Right atrium auricular region (tissue), 2 donors: ENCODE results near the gene SPC25. TPM values are rescaled to one million over a fixed set of nuclear protein-coding genes. Genes with fewer than 3 reads are reported as not detected.

Source experiments
- DNase-seq: peaks from one replicate; pipeline ENCODE4 v3.0.0-alpha.2; 2019; ENCODE audit warnings: low spot score
- H3K27ac ChIP-seq, 2 donors: fragments of 200-600 bp; sonication (generic); 1 replicate in 1 of 2; 2 replicates in 1 of 2; pipeline ENCODE4 v1.5.1; 2016 to 2019
- H3K27me3 ChIP-seq, 2 donors: fragments of 200-600 bp; sonication (generic); one replicate each; pipeline versions ENCODE4 v1.5.1 to v1.6.0; 2017 to 2019
- H3K36me3 ChIP-seq: fragments of 200-600 bp; sonication (generic); one replicate; pipeline ENCODE4 v1.5.1; 2016
- H3K4me1 ChIP-seq, 2 donors: fragments of 200-600 bp; sonication (generic); one replicate each; pipeline versions ENCODE4 v1.5.1 to v1.6.0; 2017 to 2019
- H3K4me3 ChIP-seq, 2 donors: fragments of 200-600 bp; sonication (generic); 1 replicate in 1 of 2; 2 replicates in 1 of 2; pipeline ENCODE4 v1.5.1; 2017 to 2019; ENCODE audit warnings: mild to moderate bottlenecking in 1 of 2, moderate library complexity in 1 of 2
- H3K9me3 ChIP-seq, 2 donors: fragments of 200-600 bp; sonication (generic); one replicate each; pipeline ENCODE4 v1.5.1; 2019
- total RNA-seq, 2 donors: library from RNA; depleted of rRNA; stranded (reverse); fragments of >200 nt; gene quantifications; one replicate each; pipeline ENCODE4 v1.1.0, GENCODE V29; 2016
- TF ChIP-seq, protein P1 (sequence below), 2 donors: fragments of 200-600 bp; sonication (generic); IDR thresholded peaks; one replicate each; pipeline ENCODE4 v1.5.1; 2019; ENCODE audit warnings: antibody characterized with exemption in 2 of 2

The SPC25 gene
- total RNA-seq, 2 donors from 2014 or later = 1.9 TPM; not detected in 1

DNA sequence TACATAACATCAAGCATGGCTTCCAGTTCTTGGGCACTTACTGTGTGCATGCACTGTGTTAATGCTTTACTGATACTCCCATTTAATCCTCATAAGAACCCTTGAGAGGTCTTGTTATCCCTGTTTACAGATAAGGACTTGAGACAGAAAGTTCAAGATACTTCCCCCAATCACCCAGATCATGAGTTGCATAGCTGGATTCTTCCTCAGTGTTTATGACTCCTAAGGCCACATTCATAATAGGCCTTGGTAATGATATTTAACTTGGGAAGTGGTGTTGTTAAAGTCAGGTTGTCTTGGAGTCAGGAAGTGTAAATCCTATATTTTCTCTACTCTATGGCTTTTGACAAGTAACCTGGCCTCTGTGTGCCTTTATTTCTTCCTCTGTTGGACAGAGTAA lies 65.1 kb downstream of the SPC25 start:
- Histone ChIP-seq H3K9me3 (no peaks in the 10 kb centered on the region), H3K36me3 (peaks cover 2% of the 10 kb centered on the region), H3K4me3 (no peak overlapping the region), H3K4me1 (peaks cover 0 to 2% of the 10 kb centered on the region in 2 donors), H3K27me3 (no peaks in the 10 kb centered on the region), H3K27ac (no peak overlapping the region)
- TF ChIP-seq, protein P1, sequence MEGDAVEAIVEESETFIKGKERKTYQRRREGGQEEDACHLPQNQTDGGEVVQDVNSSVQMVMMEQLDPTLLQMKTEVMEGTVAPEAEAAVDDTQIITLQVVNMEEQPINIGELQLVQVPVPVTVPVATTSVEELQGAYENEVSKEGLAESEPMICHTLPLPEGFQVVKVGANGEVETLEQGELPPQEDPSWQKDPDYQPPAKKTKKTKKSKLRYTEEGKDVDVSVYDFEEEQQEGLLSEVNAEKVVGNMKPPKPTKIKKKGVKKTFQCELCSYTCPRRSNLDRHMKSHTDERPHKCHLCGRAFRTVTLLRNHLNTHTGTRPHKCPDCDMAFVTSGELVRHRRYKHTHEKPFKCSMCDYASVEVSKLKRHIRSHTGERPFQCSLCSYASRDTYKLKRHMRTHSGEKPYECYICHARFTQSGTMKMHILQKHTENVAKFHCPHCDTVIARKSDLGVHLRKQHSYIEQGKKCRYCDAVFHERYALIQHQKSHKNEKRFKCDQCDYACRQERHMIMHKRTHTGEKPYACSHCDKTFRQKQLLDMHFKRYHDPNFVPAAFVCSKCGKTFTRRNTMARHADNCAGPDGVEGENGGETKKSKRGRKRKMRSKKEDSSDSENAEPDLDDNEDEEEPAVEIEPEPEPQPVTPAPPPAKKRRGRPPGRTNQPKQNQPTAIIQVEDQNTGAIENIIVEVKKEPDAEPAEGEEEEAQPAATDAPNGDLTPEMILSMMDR (IDR thresholded peaks at IDR 0.05) = no peak
- DNase-seq = no peak

DNA sequence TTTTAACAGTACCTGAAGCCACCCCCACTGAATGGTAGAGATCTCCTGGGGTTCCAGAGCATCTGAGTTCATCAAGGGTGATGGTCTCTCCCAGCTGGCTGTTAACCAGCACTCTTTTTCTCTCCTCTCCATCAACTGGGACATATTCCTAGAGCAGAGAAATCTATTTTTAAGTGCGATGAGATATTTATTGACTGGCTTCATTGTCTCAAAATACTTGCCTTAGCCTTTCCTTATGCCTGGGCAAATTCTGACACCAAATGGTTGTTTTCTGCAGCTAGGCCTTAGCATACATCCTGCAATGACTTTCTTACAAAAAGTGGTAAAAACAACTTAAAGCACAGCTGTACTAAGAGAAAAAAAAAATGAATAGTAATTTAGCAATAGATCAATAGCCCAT lies 68.2 kb downstream of the SPC25 start:
- no peaks in the 10 kb centered on the region for H3K9me3 ChIP-seq
- DNase-seq = no peak
- H3K27me3 ChIP-seq = no peaks in the 10 kb centered on the region
- TF ChIP-seq, protein P1 (IDR thresholded peaks at IDR 0.05) = no peak
- no peak overlapping the region for H3K27ac ChIP-seq
- H3K4me3 ChIP-seq = no peak overlapping the region
- H3K36me3 ChIP-seq = no peaks in the 10 kb centered on the region
- H3K4me1 ChIP-seq = peaks cover 0 to 19% of the 10 kb centered on the region in 2 donors

DNA sequence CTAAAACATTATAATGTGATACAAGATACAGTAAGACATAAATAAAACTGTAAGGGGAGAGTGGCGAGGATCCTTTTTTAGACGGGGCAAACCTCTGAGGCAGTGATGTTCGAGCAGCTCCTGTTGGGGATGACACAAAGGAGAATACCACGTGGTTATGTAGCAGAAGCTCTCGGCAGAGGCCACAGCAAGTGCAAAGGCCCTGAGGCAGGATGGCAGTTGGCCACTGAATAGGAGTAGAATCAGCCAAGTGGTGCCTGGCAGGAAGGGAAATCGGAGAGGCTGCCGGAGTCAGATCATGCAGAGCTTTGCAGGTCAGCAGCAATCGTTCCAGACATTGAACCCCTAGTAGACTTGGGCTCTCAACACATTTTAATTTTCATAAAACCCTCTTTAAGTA lies 68.7 kb downstream of the SPC25 start:
- no peaks in the 10 kb centered on the region for H3K36me3 ChIP-seq
- no peak for DNase-seq
- H3K27me3 ChIP-seq = no peaks in the 10 kb centered on the region
- no peak overlapping the region for H3K27ac ChIP-seq
- H3K4me3 ChIP-seq = no peak overlapping the region
- peaks cover 0 to 19% of the 10 kb centered on the region in 2 donors for H3K4me1 ChIP-seq
- TF ChIP-seq, protein P1 (IDR thresholded peaks at IDR 0.05) = no peak
- H3K9me3 ChIP-seq = no peaks in the 10 kb centered on the region

Other genes with a start within 250 kb of the SPC25 start
- gene NOSTRIN, start 87.8 kb downstream of the SPC25 start, total RNA-seq = 10 to 100 TPM; 30.6 to 34.3 TPM
- gene G6PC2, start 10.9 kb upstream of the SPC25 start, total RNA-seq = not detected
- gene ABCB11, start 140.9 kb upstream of the SPC25 start, total RNA-seq = under 1 TPM; 0.12 to 0.33 TPM
- 100 to 1,000 TPM in 1 of 2 donors, 10 to 100 TPM in 1; 31.4 to 135 TPM for gene DHRS9, start 179.1 kb upstream of the SPC25 start, total RNA-seq